Measurements from ENCODE around the gene FBN1. TPM values are rescaled to one million over a fixed set of nuclear protein-coding genes. Genes with fewer than 3 reads are reported as not detected.

FBN1 gene
- total and polyA plus RNA-seq, 10 of the 15 experiments (the other 5 are each of a cell fraction or from before 2014, with no cell fraction given): 2.2 to 15.3 (median 7.0) TPM

DNA sequence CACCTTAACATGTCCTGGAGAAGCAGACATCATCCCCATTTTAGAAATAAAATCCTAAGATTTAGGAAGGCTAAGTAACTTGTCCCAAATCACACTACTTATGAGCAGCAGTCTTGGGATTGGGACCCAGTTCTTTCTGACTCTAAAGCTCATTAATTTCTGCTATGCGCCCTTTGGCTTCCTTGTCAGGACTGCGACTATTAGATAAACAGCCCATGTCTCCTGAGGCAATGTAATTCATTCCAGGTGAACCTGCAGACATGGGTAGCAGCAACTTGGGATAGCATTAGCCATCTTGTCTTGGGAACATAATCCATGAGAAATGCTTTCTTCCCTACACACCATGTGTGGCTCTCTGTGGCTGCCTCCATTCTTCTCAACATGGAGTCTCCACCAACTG lies 32.3 kb upstream of the FBN1 start:
- Histone ChIP-seq H3K4me3 (no peak overlapping the region), H2AFZ (ENCODE audit: control insufficient read depth, low read depth, low read length) (no peak overlapping the region), H3K9me3 (replicated peaks; ENCODE audit: control insufficient read depth, insufficient read depth, low read length) (no peaks in the 10 kb centered on the region), H3K4me1 (ENCODE audit: control insufficient read depth, insufficient read depth, low read length) (no peaks in the 10 kb centered on the region), H3K36me3 (ENCODE audit: control insufficient read depth in 2 of 2, insufficient read depth in 2 of 2, low read length in 1 of 2) (no peaks in the 10 kb centered on the region), H4K20me1 (ENCODE audit: control insufficient read depth, insufficient read depth) (no peaks in the 10 kb centered on the region), H3K27me3 (replicated peaks in 1 of 2; ENCODE audit: control insufficient read depth in 2 of 2, insufficient read depth in 2 of 2, low read length in 1 of 2) (no peaks in the 10 kb centered on the region), H3K27ac (ENCODE audit: control insufficient read depth, insufficient read depth) (no peak overlapping the region), H3K9ac (ENCODE audit: control insufficient read depth, insufficient read depth, low read length) (no peak overlapping the region), H3K4me2 (ENCODE audit: control insufficient read depth, insufficient read depth) (no peak overlapping the region), H3K79me2 (ENCODE audit: control insufficient read depth, insufficient read depth, low read length) (no peaks in the 10 kb centered on the region)
- DNase-seq (ENCODE audit: low read depth, low spot score) (no peak), FAIRE-seq (no peak), ATAC-seq (no peak)
- SMC1A ChIA-PET (ENCODE audit: uncharacterized antibody, unreplicated experiment): interaction anchor here (0.9 kb wide), 1 partner anchor 25 kb away, joined by 3 read pairs; no protein-coding TSS in a partner anchor
- POLR2A ChIA-PET: no interaction called here
- WGBS (ENCODE audit: insufficient coverage, insufficient replicate concordance, low lambda C conversion rate, missing lambda C conversion rate): 100% methylated on average over 2 of the region's 2 CpGs
- BruUV-seq (replicated peaks): no TSS peak
- CTCF ChIA-PET: interaction anchor here (0.5 kb wide), 1 partner anchor 122 kb away, joined by 3 read pairs; no protein-coding TSS in a partner anchor
- in situ Hi-C loops (cut with MboI) (no loop called here), intact Hi-C loops (cut with micrococcal nuclease; ENCODE audit: unreplicated experiment) (no loop called here)
- RAD21 ChIA-PET (ENCODE audit: unreplicated experiment): no interaction called here
- TF ChIP-seq YY1 (IDR thresholded peaks at IDR 0.05; ENCODE audit: low read depth, low read length) (no peak), MTA3 (IDR thresholded peaks at IDR 0.05; ENCODE audit: borderline replicate concordance, low read length) (no peak), HDGF (IDR thresholded peaks at IDR 0.05) (no peak), NR2F1 (conservative IDR thresholded peaks at IDR 0.05) (no peak), CHD4 (IDR thresholded peaks at IDR 0.05) (no peak), IKZF2 (IDR thresholded peaks at IDR 0.05) (no peak), SIN3A (IDR thresholded peaks at IDR 0.05; ENCODE audit: low read depth, low read length) (no peak), ZNF24 (IDR thresholded peaks at IDR 0.05) (no peak), BCL11A (IDR thresholded peaks at IDR 0.05; ENCODE audit: low read depth, low read length) (no peak), RCOR1 (conservative IDR thresholded peaks at IDR 0.05; ENCODE audit: low read depth, low read length) (no peak), HCFC1 (IDR thresholded peaks at IDR 0.05; ENCODE audit: low read length) (no peak), CBFB (IDR thresholded peaks at IDR 0.05; ENCODE audit: low read depth) (no peak)
- TF ChIP-seq, protein P1, sequence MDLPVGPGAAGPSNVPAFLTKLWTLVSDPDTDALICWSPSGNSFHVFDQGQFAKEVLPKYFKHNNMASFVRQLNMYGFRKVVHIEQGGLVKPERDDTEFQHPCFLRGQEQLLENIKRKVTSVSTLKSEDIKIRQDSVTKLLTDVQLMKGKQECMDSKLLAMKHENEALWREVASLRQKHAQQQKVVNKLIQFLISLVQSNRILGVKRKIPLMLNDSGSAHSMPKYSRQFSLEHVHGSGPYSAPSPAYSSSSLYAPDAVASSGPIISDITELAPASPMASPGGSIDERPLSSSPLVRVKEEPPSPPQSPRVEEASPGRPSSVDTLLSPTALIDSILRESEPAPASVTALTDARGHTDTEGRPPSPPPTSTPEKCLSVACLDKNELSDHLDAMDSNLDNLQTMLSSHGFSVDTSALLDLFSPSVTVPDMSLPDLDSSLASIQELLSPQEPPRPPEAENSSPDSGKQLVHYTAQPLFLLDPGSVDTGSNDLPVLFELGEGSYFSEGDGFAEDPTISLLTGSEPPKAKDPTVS (IDR thresholded peaks at IDR 0.05; ENCODE audit: low read depth, low read length): no peak
- TF ChIP-seq, protein P2, sequence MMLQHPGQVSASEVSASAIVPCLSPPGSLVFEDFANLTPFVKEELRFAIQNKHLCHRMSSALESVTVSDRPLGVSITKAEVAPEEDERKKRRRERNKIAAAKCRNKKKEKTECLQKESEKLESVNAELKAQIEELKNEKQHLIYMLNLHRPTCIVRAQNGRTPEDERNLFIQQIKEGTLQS (IDR thresholded peaks at IDR 0.05; ENCODE audit: borderline replicate concordance, extremely low read depth, low read depth, low read length): no peak
